ENCODE data around the gene GFOD2. TPM values are rescaled to one million over a fixed set of nuclear protein-coding genes. Genes with fewer than 3 reads are reported as not detected.

Gene GFOD2
- total RNA-seq, 1 donor from 2014 or later: 10.7 TPM

GRCh38 chr16:67734731-67735201, 15.7 kb upstream of the GFOD2 start:
- intact Hi-C loops (cut with DNase I): no loop called here
- no peak for DNase-seq (ENCODE audit: low spot score)

- intact Hi-C loops (cut with DNase I): no loop called here
- DNase-seq (ENCODE audit: low spot score): no peak
Observed at GRCh38 chr16:67733734-67734470, 14.8 kb upstream of the GFOD2 start.

GRCh38 chr16:67731753-67732095, 12.6 kb upstream of the GFOD2 start:
- intact Hi-C loops (cut with DNase I): no loop called here
- peak; percentile 1 for DNase-seq (ENCODE audit: low spot score)

- intact Hi-C loops (cut with DNase I): no loop called here
Observed at GRCh38 chr16:67731071-67731752, 12.1 kb upstream of the GFOD2 start.

GRCh38 chr16:67730326-67730725, 11.2 kb upstream of the GFOD2 start:
- DNase-seq (ENCODE audit: low spot score): peak; percentile 9
- intact Hi-C loops (cut with DNase I): no loop called here

More at GRCh38 chr16:67731071-67731752, 12.1 kb upstream of the GFOD2 start:
- DNase-seq (ENCODE audit: low spot score): peak; percentile 22

- peak; percentile 49 for DNase-seq (ENCODE audit: low spot score)
- intact Hi-C loops (cut with DNase I): no loop called here
Observed at GRCh38 chr16:67729636-67730248, 10.6 kb upstream of the GFOD2 start.

- peak; percentile 73 for DNase-seq (ENCODE audit: low spot score)
- intact Hi-C loops (cut with DNase I): no loop called here
Observed at GRCh38 chr16:67727521-67728485, 8.7 kb upstream of the GFOD2 start.

- peak; percentile 66 for DNase-seq (ENCODE audit: low spot score)
- intact Hi-C loops (cut with DNase I): no loop called here
Observed at GRCh38 chr16:67726106-67727034, 7.3 kb upstream of the GFOD2 start.

- intact Hi-C loops (cut with DNase I): loop anchor here (5.0 kb wide), 1 partner anchor 83 kb away; the partner anchor contains the start of genes RANBP10 and TSNAXIP1
Observed at GRCh38 chr16:67723911-67724305, 4.8 kb upstream of the GFOD2 start.

GRCh38 chr16:67723151-67723910, 4.2 kb upstream of the GFOD2 start:
- DNase-seq (ENCODE audit: low spot score): peak; percentile 49
- intact Hi-C loops (cut with DNase I): loop anchor here (5.0 kb wide), 1 partner anchor 84 kb away; the partner anchor contains the start of genes RANBP10 and TSNAXIP1

More at GRCh38 chr16:67723911-67724305, 4.8 kb upstream of the GFOD2 start:
- DNase-seq (ENCODE audit: low spot score): no peak

GRCh38 chr16:67720236-67720635, 1.1 kb upstream of the GFOD2 start:
- DNase-seq (ENCODE audit: low spot score): no peak
- intact Hi-C loops (cut with DNase I): loop anchor here (5.0 kb wide), 1 partner anchor 87 kb away; the partner anchor contains the start of genes RANBP10 and TSNAXIP1

- intact Hi-C loops (cut with DNase I): loop anchor here (5.0 kb wide), 2 partner anchors 47 to 88 kb away; partner anchors contain the start of genes RANBP10 and TSNAXIP1
- peak; percentile 74 for DNase-seq (ENCODE audit: low spot score)
Observed at GRCh38 chr16:67719778-67720144, 645 bp upstream of the GFOD2 start.

- intact Hi-C loops (cut with DNase I): loop anchor here (5.0 kb wide), 1 partner anchor 46 kb away; no protein-coding TSS in a partner anchor
- peak; percentile 49 for DNase-seq (ENCODE audit: low spot score)
Observed at GRCh38 chr16:67718668-67719047, 458 bp downstream of the GFOD2 start.

GRCh38 chr16:67716097-67716496, 3.0 kb downstream of the GFOD2 start:
- intact Hi-C loops (cut with DNase I): loop anchor here (5.0 kb wide), 1 partner anchor 44 kb away; no protein-coding TSS in a partner anchor
- no peak for DNase-seq (ENCODE audit: low spot score)

GRCh38 chr16:67714522-67714921, 4.6 kb downstream of the GFOD2 start:
- intact Hi-C loops (cut with DNase I): no loop called here
- no peak for DNase-seq (ENCODE audit: low spot score)

GRCh38 chr16:67713647-67714273, 5.4 kb downstream of the GFOD2 start:
- DNase-seq (ENCODE audit: low spot score): no peak
- intact Hi-C loops (cut with DNase I): no loop called here

GRCh38 chr16:67710607-67711006, 8.5 kb downstream of the GFOD2 start:
- intact Hi-C loops (cut with DNase I): no loop called here
- no peak for DNase-seq (ENCODE audit: low spot score)
